H9 (cell line): ENCODE data around the gene DHX38. TPM values are rescaled to one million over a fixed set of nuclear protein-coding genes. Genes with fewer than 3 reads are reported as not detected.

Source experiments
- DNase-seq: peaks from one replicate; pipeline ENCODE4 v3.0.0-alpha.2; 2017
- H2AFZ ChIP-seq: one replicate; pipeline ENCODE4 v1.6.1; 2013; ENCODE audit warnings: mild to moderate bottlenecking, low read length, control low read depth, moderate library complexity
- H2AK5ac ChIP-seq: 2 replicates; pipeline ENCODE4 v1.6.1; 2013; ENCODE audit warnings: low read length, control low read depth, mixed read lengths; ENCODE audit not compliant: insufficient read length
- H2BK120ac ChIP-seq: one replicate; pipeline ENCODE4 v1.6.1; 2013; ENCODE audit warnings: low read depth, mild to moderate bottlenecking, low read length, control low read depth, inconsistent platforms; ENCODE audit not compliant: poor library complexity, severe bottlenecking
- H2BK12ac ChIP-seq: 2 replicates; pipeline ENCODE4 v1.6.1; 2013; ENCODE audit warnings: low read length, control low read depth, mixed read lengths, low read depth; ENCODE audit not compliant: insufficient read length
- H2BK15ac ChIP-seq: 2 replicates; pipeline ENCODE4 v1.6.1; 2013; ENCODE audit warnings: low read depth, low read length, control low read depth
- H2BK20ac ChIP-seq: one replicate; pipeline ENCODE4 v1.6.1; 2013; ENCODE audit warnings: low read depth, mild to moderate bottlenecking, low read length, control low read depth, inconsistent platforms; ENCODE audit not compliant: poor library complexity, severe bottlenecking
- H2BK5ac ChIP-seq: 2 replicates; pipeline ENCODE4 v1.6.1; 2013; ENCODE audit warnings: low read length, control low read depth, mixed read lengths; ENCODE audit not compliant: insufficient read length
- H3K14ac ChIP-seq: 2 replicates; pipeline ENCODE4 v1.6.1; 2013; ENCODE audit warnings: low read length, control low read depth; ENCODE audit not compliant: insufficient read depth
- H3K18ac ChIP-seq: 2 replicates; pipeline ENCODE4 v1.6.1; 2013; ENCODE audit warnings: low read depth, mild to moderate bottlenecking, mixed read lengths, low read length, control low read depth; ENCODE audit not compliant: insufficient read length
- H3K23ac ChIP-seq: 2 replicates; pipeline ENCODE4 v1.6.1; 2013; ENCODE audit warnings: low read length, control low read depth, mixed read lengths, low read depth; ENCODE audit not compliant: insufficient read length
- H3K23me2 ChIP-seq: 2 replicates; pipeline ENCODE4 v1.6.1; 2013; ENCODE audit warnings: low read depth, mild to moderate bottlenecking, mixed read lengths, low read length, control low read depth; ENCODE audit not compliant: insufficient read length, poor library complexity, severe bottlenecking
- H3K27ac ChIP-seq: 2 replicates; pipeline ENCODE4 v1.5.1; 2013; ENCODE audit warnings: low read length, control low read depth, mixed read lengths, low read depth; ENCODE audit not compliant: insufficient read length
- H3K27me3 ChIP-seq: 2 replicates; pipeline ENCODE4 v1.6.1; 2013; ENCODE audit warnings: low read length, control low read depth, inconsistent platforms; ENCODE audit not compliant: insufficient read depth
- H3K4ac ChIP-seq: 2 replicates; pipeline ENCODE4 v1.6.1; 2013; ENCODE audit warnings: low read depth, mild to moderate bottlenecking, control low read depth, inconsistent platforms, low read length, moderate library complexity
- H3K4me1 ChIP-seq: 2 replicates; pipeline ENCODE4 v1.6.1; 2013; ENCODE audit warnings: low read length, control low read depth, inconsistent platforms; ENCODE audit not compliant: insufficient read depth
- H3K4me2 ChIP-seq: 2 replicates; pipeline ENCODE4 v1.6.1; 2013; ENCODE audit warnings: low read length, control low read depth, mixed read lengths; ENCODE audit not compliant: insufficient read length, insufficient read depth
- H3K56ac ChIP-seq: 2 replicates; pipeline ENCODE4 v1.6.1; 2013; ENCODE audit warnings: low read depth, mild to moderate bottlenecking, mixed read lengths, low read length, control low read depth; ENCODE audit not compliant: insufficient read length
- H3K79me1 ChIP-seq: 2 replicates; pipeline ENCODE4 v1.6.1; 2013; ENCODE audit warnings: low read depth, mild to moderate bottlenecking, moderate library complexity, low read length, control low read depth, inconsistent platforms; ENCODE audit not compliant: insufficient read depth, poor library complexity, severe bottlenecking
- H3K79me2 ChIP-seq: 2 replicates; pipeline ENCODE4 v1.6.1; 2013; ENCODE audit warnings: low read length, control low read depth, inconsistent platforms; ENCODE audit not compliant: insufficient read depth
- H3K9ac ChIP-seq: 2 replicates; pipeline ENCODE4 v1.6.1; 2013; ENCODE audit warnings: low read length, control low read depth, mixed read lengths; ENCODE audit not compliant: insufficient read length; ENCODE audit errors: extremely low read depth
- H3K9me3 ChIP-seq: one replicate; pipeline ENCODE4 v1.6.1; 2013; ENCODE audit warnings: low read depth, low read length, inconsistent platforms; ENCODE audit not compliant: control insufficient read depth
- H3T11ph ChIP-seq: one replicate; pipeline ENCODE4 v1.6.1; 2013; ENCODE audit warnings: mild to moderate bottlenecking, low read length, control low read depth, inconsistent platforms
- H4K20me1 ChIP-seq: one replicate; pipeline ENCODE4 v1.6.1; 2013; ENCODE audit not compliant: control insufficient read depth, insufficient read length, insufficient read depth
- H4K5ac ChIP-seq: 2 replicates; pipeline ENCODE4 v1.6.1; 2013; ENCODE audit warnings: low read depth, mild to moderate bottlenecking, mixed read lengths, low read length, control low read depth; ENCODE audit not compliant: insufficient read length
- H4K8ac ChIP-seq: replicated peaks from 2 replicates; pipeline ENCODE4 v1.6.1; 2013; ENCODE audit warnings: low read length, control low read depth, mixed read lengths, low read depth; ENCODE audit not compliant: insufficient read length
- H4K91ac ChIP-seq: 2 replicates; pipeline ENCODE4 v1.6.1; 2013; ENCODE audit warnings: low read depth, mild to moderate bottlenecking, moderate library complexity, mixed read lengths, low read length, control low read depth; ENCODE audit not compliant: insufficient read length
- H3K27ac Mint-ChIP-seq, 3 experiments: 2 replicates in 2 of 3; 3 replicates in 1 of 3; pipeline ENCODE4 v1.8.0; 2020 to 2021; ENCODE audit warnings: mixed read lengths in 3 of 3, mild to moderate bottlenecking in 1 of 3, moderate library complexity in 1 of 3
- H3K27me3 Mint-ChIP-seq: 2 replicates; pipeline ENCODE4 v1.8.0; 2021; ENCODE audit warnings: low read depth, mild to moderate bottlenecking, moderate library complexity, mixed read lengths
- H3K36me3 Mint-ChIP-seq, 3 experiments: 2 replicates in 2 of 3; 3 replicates in 1 of 3; pipeline ENCODE4 v1.8.0; 2020 to 2021; ENCODE audit warnings: low read depth in 3 of 3, mixed read lengths in 3 of 3; ENCODE audit not compliant: insufficient read depth in 1 of 3
- H3K4me1 Mint-ChIP-seq, 2 experiments: 2 replicates each; pipeline ENCODE4 v1.8.0; 2020; ENCODE audit warnings: mixed read lengths in 2 of 2
- H3K4me3 Mint-ChIP-seq, 2 experiments: 2 replicates in 1 of 2; 3 replicates in 1 of 2; pipeline ENCODE4 v1.8.0; 2020 to 2021; ENCODE audit warnings: mild to moderate bottlenecking in 2 of 2, mixed read lengths in 2 of 2, moderate library complexity in 1 of 2
- H3K9me3 Mint-ChIP-seq, 2 experiments: 2 replicates in 1 of 2; 3 replicates in 1 of 2; pipeline ENCODE4 v1.8.0; 2020; ENCODE audit warnings: mild to moderate bottlenecking in 2 of 2, mixed read lengths in 2 of 2, moderate library complexity in 1 of 2
- CTCF ChIP-seq: fragments of 200-600 bp; sonication (generic); conservative IDR thresholded peaks from 3 replicates; pipeline ENCODE4 v1.8.0; 2021; ENCODE audit warnings: antibody characterized with exemption, mild to moderate bottlenecking
- WGBS: extraction: QIAGEN DNeasy Blood & Tissue Kit; methylation state at CpG from one replicate; pipeline ENCODE4 v1.1.7; 2013; ENCODE audit warnings: missing lambda C conversion rate, low lambda C conversion rate, mixed read lengths; ENCODE audit not compliant: insufficient read length; ENCODE audit errors: extremely low coverage; 5-methylcytosine and 5-hydroxymethylcytosine counted together
- total RNA-seq: library from RNA; stranded (reverse); gene quantifications from 2 replicates; pipeline ENCODE4 v1.2.1, GENCODE V29; 2021

Gene DHX38
- total RNA-seq, 1 experiment from 2014 or later = 60.5 TPM

GRCh38 chr16:72124761-72125634 is 31.4 kb downstream of the DHX38 start:
- peak; percentile 89 for DNase-seq
- H4K5ac ChIP-seq = no peak overlapping the region
- H3T11ph ChIP-seq = no peak overlapping the region
- H2BK12ac ChIP-seq = no peak overlapping the region
- peak overlapping the region in 2 of 3 experiments; percentile 2 to 56; a peak in 4 of 7 replicates for H3K27ac Mint-ChIP-seq
- no peak overlapping the region for H3K27ac ChIP-seq
- H3K4me2 ChIP-seq = no peak overlapping the region
- no peaks in the 10 kb centered on the region for H3K9me3 Mint-ChIP-seq
- no peaks in the 10 kb centered on the region for H3K9me3 ChIP-seq
- no peaks in the 10 kb centered on the region for H3K79me1 ChIP-seq
- no CpG with 5 or more reads among the region's 13 CpGs for WGBS
- peak overlapping the region; percentile 42; the same call in 1 of the 2 replicates for H3K14ac ChIP-seq
- no peak overlapping the region for H2AK5ac ChIP-seq
- no peak overlapping the region for H4K91ac ChIP-seq
- H3K4me3 Mint-ChIP-seq = no peak overlapping the region
- H4K20me1 ChIP-seq = no peaks in the 10 kb centered on the region
- TF ChIP-seq CTCF = peak; percentile 89
- no peak overlapping the region for H3K56ac ChIP-seq
- no peak overlapping the region for H2BK5ac ChIP-seq
- no peak overlapping the region for H3K23ac ChIP-seq
- H3K79me2 ChIP-seq = no peaks in the 10 kb centered on the region
- H3K23me2 ChIP-seq = no peaks in the 10 kb centered on the region
- H3K9ac ChIP-seq = no peak overlapping the region
- H4K8ac ChIP-seq = no peak overlapping the region
- no peak overlapping the region for H2BK15ac ChIP-seq
- H3K4me1 Mint-ChIP-seq = peaks cover 18 to 20% of the 10 kb centered on the region in 2 experiments
- no peaks in the 10 kb centered on the region for H3K27me3 ChIP-seq
- no peak overlapping the region for H3K4ac ChIP-seq
- no peak overlapping the region for H3K18ac ChIP-seq
- no peaks in the 10 kb centered on the region for H3K36me3 Mint-ChIP-seq
- no peak overlapping the region for H2BK120ac ChIP-seq
- H2AFZ ChIP-seq = no peak overlapping the region
- no peaks in the 10 kb centered on the region; the same call in 1 of the 2 replicates for H3K4me1 ChIP-seq
- no peaks in the 10 kb centered on the region for H3K27me3 Mint-ChIP-seq
- H2BK20ac ChIP-seq = no peak overlapping the region
